Endothelial cell (in vitro differentiated cells): ENCODE measurements around the gene FUT8. TPM values are rescaled to one million over a fixed set of nuclear protein-coding genes. Genes with fewer than 3 reads are reported as not detected.

Source experiments
- DNase-seq: peaks from one replicate; pipeline ENCODE4 v3.0.0; 2021; ENCODE audit warnings: low spot score
- H3K27ac Mint-ChIP-seq: one replicate; pipeline ENCODE4 v1.8.0; 2021; ENCODE audit warnings: mixed read lengths, inconsistent platforms; ENCODE audit not compliant: unreplicated experiment
- H3K27me3 Mint-ChIP-seq: one replicate; pipeline ENCODE4 v1.8.0; 2021; ENCODE audit warnings: mild to moderate bottlenecking, moderate library complexity, mixed read lengths, inconsistent platforms; ENCODE audit not compliant: unreplicated experiment
- H3K36me3 Mint-ChIP-seq: one replicate; pipeline ENCODE4 v1.8.0; 2021; ENCODE audit warnings: mild to moderate bottlenecking, low read depth, mixed read lengths, inconsistent platforms; ENCODE audit not compliant: unreplicated experiment
- H3K4me1 Mint-ChIP-seq: one replicate; pipeline ENCODE4 v1.8.0; 2021; ENCODE audit warnings: mild to moderate bottlenecking, mixed read lengths, inconsistent platforms; ENCODE audit not compliant: unreplicated experiment
- H3K4me3 Mint-ChIP-seq: one replicate; pipeline ENCODE4 v1.8.0; 2021; ENCODE audit warnings: mild to moderate bottlenecking, mixed read lengths, inconsistent platforms; ENCODE audit not compliant: unreplicated experiment
- H3K9me3 Mint-ChIP-seq: one replicate; pipeline ENCODE4 v1.8.0; 2021; ENCODE audit warnings: mixed read lengths, inconsistent platforms; ENCODE audit not compliant: unreplicated experiment
- CTCF ChIP-seq: fragments of 200-600 bp; sonication (generic); IDR thresholded peaks from one replicate; pipeline ENCODE4 v1.5.0; 2021; ENCODE audit warnings: antibody characterized with exemption; ENCODE audit not compliant: unreplicated experiment
- total RNA-seq: library from RNA; stranded (reverse); fragmentation: NEBNext Ultra II Directional; extraction: Animal tissue kit (Norgen Biotek cat#: 25700); gene quantifications from one replicate; pipeline ENCODE4 v1.2.1, GENCODE V29; 2021; ENCODE audit not compliant: unreplicated experiment

The FUT8 gene
- total RNA-seq, 1 donor from 2014 or later = 65.4 TPM

- H3K9me3 Mint-ChIP-seq = no peaks in the 10 kb centered on the region
- no peaks in the 10 kb centered on the region for H3K27me3 Mint-ChIP-seq
- H3K4me1 Mint-ChIP-seq = no peaks in the 10 kb centered on the region
- no peak for TF ChIP-seq CTCF
- H3K36me3 Mint-ChIP-seq = no peaks in the 10 kb centered on the region
- H3K27ac Mint-ChIP-seq = no peak overlapping the region
- H3K4me3 Mint-ChIP-seq = no peak overlapping the region
- DNase-seq = no peak
These were observed 40.7 kb upstream of the FUT8 start for GRCh38 chr14:65371784-65372183.

GRCh38 chr14:65373016-65373670 lies 39.4 kb upstream of the FUT8 start:
- H3K36me3 Mint-ChIP-seq = no peaks in the 10 kb centered on the region
- H3K4me1 Mint-ChIP-seq = no peaks in the 10 kb centered on the region
- no peak for DNase-seq
- H3K9me3 Mint-ChIP-seq = no peaks in the 10 kb centered on the region
- no peak overlapping the region for H3K4me3 Mint-ChIP-seq
- no peaks in the 10 kb centered on the region for H3K27me3 Mint-ChIP-seq
- TF ChIP-seq CTCF = no peak
- H3K27ac Mint-ChIP-seq = no peak overlapping the region

DNA sequence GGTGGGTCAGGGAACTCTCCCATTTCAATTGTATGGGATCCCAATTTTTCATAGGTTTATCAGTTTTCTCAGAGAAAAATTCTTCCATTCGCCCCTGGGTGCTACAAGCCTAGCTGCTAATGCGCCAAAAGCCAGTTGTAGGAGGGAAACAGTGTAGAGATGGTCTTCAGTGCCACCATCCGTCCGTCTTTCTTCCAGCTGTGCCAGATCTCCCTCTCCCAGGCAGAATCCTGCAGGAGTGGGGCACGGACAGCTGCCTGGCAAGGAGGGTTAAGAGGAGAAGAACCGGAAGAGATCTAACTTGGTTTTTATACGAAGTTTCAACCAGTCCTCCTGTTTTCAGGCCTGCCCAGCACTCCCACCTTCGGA lies 38.9 kb upstream of the FUT8 start:
- TF ChIP-seq CTCF = no peak
- no peak overlapping the region for H3K27ac Mint-ChIP-seq
- H3K4me3 Mint-ChIP-seq = no peak overlapping the region

GRCh38 chr14:65377576-65377975 lies 35.0 kb upstream of the FUT8 start:
- H3K27me3 Mint-ChIP-seq = no peaks in the 10 kb centered on the region
- no peak for DNase-seq
- no peak overlapping the region for H3K27ac Mint-ChIP-seq
- H3K9me3 Mint-ChIP-seq = no peaks in the 10 kb centered on the region
- no peaks in the 10 kb centered on the region for H3K36me3 Mint-ChIP-seq
- no peak overlapping the region for H3K4me3 Mint-ChIP-seq
- no peaks in the 10 kb centered on the region for H3K4me1 Mint-ChIP-seq
- TF ChIP-seq CTCF = no peak

More for the DNA sequence above, 38.9 kb upstream of the FUT8 start:
- no peaks in the 10 kb centered on the region for H3K36me3 Mint-ChIP-seq
- H3K9me3 Mint-ChIP-seq = no peaks in the 10 kb centered on the region
- H3K4me1 Mint-ChIP-seq = no peaks in the 10 kb centered on the region
- H3K27me3 Mint-ChIP-seq = no peaks in the 10 kb centered on the region
- DNase-seq = no peak

GRCh38 chr14:65382586-65382985 lies 29.9 kb upstream of the FUT8 start:
- Mint-ChIP-seq H3K27ac (no peak overlapping the region), H3K4me1 (no peaks in the 10 kb centered on the region), H3K9me3 (no peaks in the 10 kb centered on the region), H3K27me3 (no peaks in the 10 kb centered on the region), H3K36me3 (no peaks in the 10 kb centered on the region), H3K4me3 (no peak overlapping the region)
- DNase-seq = no peak
- no peak for TF ChIP-seq CTCF
